GM23338 (cell line): Measurements from ENCODE around the gene SMARCA2. TPM values are rescaled to one million over a fixed set of nuclear protein-coding genes. Genes with fewer than 3 reads are reported as not detected.

ENCODE experiments used
- ATAC-seq: fragments of 200-7000 bp; cut with Tn5 transposase; 3 replicates; pipeline ENCODE4 v1.9.1; 2020
- DNase-seq: peaks from one replicate; pipeline ENCODE4 v3.0.0-alpha.2; 2015; ENCODE audit warnings: low spot score
- H2AFZ ChIP-seq: fragments of 200-600 bp; sonication (generic); 2 replicates; pipeline ENCODE4 v1.8.0; 2016; ENCODE audit warnings: antibody characterized with exemption, mild to moderate bottlenecking, moderate library complexity
- H3F3A ChIP-seq: fragments of 200-600 bp; sonication (generic); replicated peaks from 2 replicates; pipeline ENCODE4 v1.8.0; 2017; ENCODE audit warnings: antibody characterized with exemption, mixed run types, low read depth
- H3K27ac ChIP-seq: fragments of 200-600 bp; sonication (generic); 2 replicates; pipeline ENCODE4 v1.6.1; 2016; ENCODE audit warnings: low read depth
- H3K27me3 ChIP-seq: fragments of 200-600 bp; sonication (generic); 2 replicates; pipeline ENCODE4 v1.8.0; 2016; ENCODE audit warnings: mild to moderate bottlenecking, mixed run types, moderate library complexity; ENCODE audit not compliant: insufficient read depth
- H3K36me3 ChIP-seq: fragments of 200-600 bp; sonication (generic); 2 replicates; pipeline ENCODE4 v1.8.0; 2016; ENCODE audit warnings: mild to moderate bottlenecking; ENCODE audit not compliant: insufficient read depth
- H3K4me1 ChIP-seq: fragments of 200-600 bp; sonication (generic); 2 replicates; pipeline ENCODE4 v1.8.0; 2016; ENCODE audit warnings: mild to moderate bottlenecking, moderate library complexity; ENCODE audit not compliant: insufficient read depth
- H3K4me2 ChIP-seq: fragments of 200-600 bp; sonication (generic); 2 replicates; pipeline ENCODE4 v1.7.1; 2017; ENCODE audit warnings: mixed run types
- H3K4me3 ChIP-seq: fragments of 200-600 bp; sonication (generic); 2 replicates; pipeline ENCODE4 v1.6.1; 2016; ENCODE audit warnings: mixed run types
- H3K79me2 ChIP-seq: fragments of 200-600 bp; sonication (generic); replicated peaks from 2 replicates; pipeline ENCODE4 v1.8.0; 2017; ENCODE audit warnings: mild to moderate bottlenecking; ENCODE audit not compliant: insufficient read depth
- H3K9me2 ChIP-seq: fragments of 200-600 bp; sonication (generic); 2 replicates; pipeline ENCODE4 v1.8.0; 2017; ENCODE audit not compliant: insufficient read depth
- H4K20me1 ChIP-seq: fragments of 200-600 bp; sonication (generic); replicated peaks from 2 replicates; pipeline ENCODE4 v1.8.0; 2017; ENCODE audit warnings: mild to moderate bottlenecking; ENCODE audit not compliant: insufficient read depth
- H3K27ac Mint-ChIP-seq: 2 replicates; pipeline ENCODE4 v1.8.0; 2020; ENCODE audit warnings: inconsistent platforms, mild to moderate bottlenecking, moderate library complexity, mixed read lengths
- H3K27me3 Mint-ChIP-seq: 3 replicates; pipeline ENCODE4 v1.8.0; 2022; ENCODE audit warnings: low read depth, mild to moderate bottlenecking, moderate library complexity, mixed read lengths, inconsistent platforms; ENCODE audit not compliant: insufficient read depth, poor library complexity
- H3K36me3 Mint-ChIP-seq: 3 replicates; pipeline ENCODE4 v1.8.0; 2021; ENCODE audit warnings: low read depth, mild to moderate bottlenecking, inconsistent platforms, moderate library complexity, mixed read lengths
- H3K4me1 Mint-ChIP-seq: 3 replicates; pipeline ENCODE4 v1.8.0; 2020; ENCODE audit warnings: mild to moderate bottlenecking, inconsistent platforms, mixed read lengths
- H3K4me3 Mint-ChIP-seq: 3 replicates; pipeline ENCODE4 v1.8.0; 2021; ENCODE audit warnings: moderate library complexity, mild to moderate bottlenecking, inconsistent platforms, mixed read lengths
- H3K9me3 Mint-ChIP-seq: 3 replicates; pipeline ENCODE4 v1.8.0; 2020; ENCODE audit warnings: moderate library complexity, mild to moderate bottlenecking, inconsistent platforms, mixed read lengths
- CREB1 ChIP-seq: fragments of 250-450 bp; sonication (Bioruptor Pico); IDR thresholded peaks from 2 replicates; pipeline ENCODE4 v1.5.0; 2020; ENCODE audit warnings: low read depth, mild to moderate bottlenecking, moderate library complexity
- CTCF ChIP-seq, 2 experiments: fragments of 200-600 bp in 1 of 2; sonication (generic) in 1 of 2; conservative IDR thresholded peaks; 2 replicates each; pipeline versions ENCODE4 v1.5.1 to v1.6.1; 2016 to 2017; ENCODE audit warnings: antibody characterized with exemption in 2 of 2, low read depth in 2 of 2, mild to moderate bottlenecking in 2 of 2, moderate library complexity in 1 of 2
- ETS1 ChIP-seq: IDR thresholded peaks from 2 replicates; pipeline ENCODE4 v1.6.1; 2016; ENCODE audit warnings: antibody characterized with exemption
- EZH2 ChIP-seq: fragments of 200-600 bp; sonication (generic); IDR thresholded peaks from one replicate; pipeline ENCODE4 v1.8.0; 2017; ENCODE audit warnings: antibody characterized with exemption, mild to moderate bottlenecking, low read depth; ENCODE audit not compliant: unreplicated experiment
- EZH2phosphoT487 ChIP-seq: fragments of 200-600 bp; sonication (generic); IDR thresholded peaks from one replicate; pipeline ENCODE4 v1.8.1; 2018; ENCODE audit warnings: antibody characterized with exemption; ENCODE audit not compliant: unreplicated experiment
- JUNB ChIP-seq: IDR thresholded peaks from one replicate; pipeline ENCODE4 v1.6.1; 2016; ENCODE audit warnings: antibody characterized with exemption; ENCODE audit not compliant: unreplicated experiment
- NANOG ChIP-seq: IDR thresholded peaks from 2 replicates; pipeline ENCODE4 v1.6.1; 2016; ENCODE audit warnings: antibody characterized with exemption, borderline replicate concordance
- POLR2AphosphoS5 ChIP-seq: IDR thresholded peaks from 2 replicates; pipeline ENCODE4 v1.6.1; 2016; ENCODE audit warnings: antibody characterized with exemption, low read depth
- REST ChIP-seq: IDR thresholded peaks from one replicate; pipeline ENCODE4 v1.6.1; 2018; ENCODE audit warnings: antibody characterized with exemption; ENCODE audit not compliant: unreplicated experiment
- STAT1 ChIP-seq: IDR thresholded peaks from one replicate; pipeline ENCODE4 v1.6.1; 2016; ENCODE audit warnings: antibody characterized with exemption; ENCODE audit not compliant: unreplicated experiment
- ZNF114 ChIP-seq: fragments of 250-450 bp; sonication (Bioruptor Pico); IDR thresholded peaks from 2 replicates; pipeline ENCODE4 v1.5.0; 2020; ENCODE audit warnings: mild to moderate bottlenecking, moderate library complexity
- ZNF331 ChIP-seq: fragments of 250-450 bp; sonication (Bioruptor Pico); IDR thresholded peaks from 2 replicates; pipeline ENCODE4 v1.5.0; 2020; ENCODE audit warnings: low read depth, mild to moderate bottlenecking, moderate library complexity
- ZNF462 ChIP-seq: fragments of 250-450 bp; sonication (Bioruptor Pico); IDR thresholded peaks from 2 replicates; pipeline ENCODE4 v1.5.0; 2020; ENCODE audit warnings: mild to moderate bottlenecking, moderate library complexity
- polyA plus RNA-seq: library from polyadenylated mRNA; unstranded; fragments of >200 nt; fragmentation: Nextera tagmentation; extraction: Ambion mirVana; gene quantifications from 2 replicates; pipeline ENCODE4 v1.2.1, GENCODE V29; 2016
- total RNA-seq: library from RNA; depleted of rRNA; stranded (reverse); fragments of >200 nt; shearing (Covaris generic); gene quantifications from 2 replicates; pipeline ENCODE4 v1.2.3, GENCODE V29; 2014

The SMARCA2 gene
- total and polyA plus RNA-seq, 2 experiments from 2014 or later, result 21.7 to 21.9 TPM

- no peaks in the 10 kb centered on the region for H3K36me3 Mint-ChIP-seq
- H3F3A ChIP-seq, result no peaks in the 10 kb centered on the region
- no peak for ATAC-seq
- no peak overlapping the region for H3K4me3 Mint-ChIP-seq
- TF ChIP-seq ZNF114 (no peak), NANOG (no peak), EZH2 (no peak), ZNF331 (CRISPR knock-in tag) (no peak), ZNF462 (no peak), STAT1 (no peak), EZH2phosphoT487 (no peak), JUNB (no peak), POLR2AphosphoS5 (no peak), ETS1 (no peak), CTCF (conservative IDR thresholded peaks at IDR 0.05; ENCODE audit: low read depth in 2 of 2) (no peak), REST (no peak), CREB1 (CRISPR knock-in tag) (no peak)
- no peaks in the 10 kb centered on the region for H3K79me2 ChIP-seq
- H2AFZ ChIP-seq, result no peak overlapping the region
- no peaks in the 10 kb centered on the region for H3K27me3 ChIP-seq
- no peaks in the 10 kb centered on the region for H4K20me1 ChIP-seq
- no peaks in the 10 kb centered on the region for H3K9me2 ChIP-seq
- no peak overlapping the region for H3K27ac Mint-ChIP-seq
- H3K36me3 ChIP-seq, result no peaks in the 10 kb centered on the region
- no peak overlapping the region for H3K4me2 ChIP-seq
- peaks cover 50% of the 10 kb centered on the region for H3K4me1 Mint-ChIP-seq
- H3K9me3 Mint-ChIP-seq, result no peaks in the 10 kb centered on the region
- H3K27ac ChIP-seq, result no peak overlapping the region
- no peak overlapping the region for H3K4me3 ChIP-seq
- peaks cover 47% of the 10 kb centered on the region for H3K4me1 ChIP-seq
- H3K27me3 Mint-ChIP-seq, result peaks cover 1% of the 10 kb centered on the region
- no peak for DNase-seq
Observed at GRCh38 chr9:2000314-2000713, 14.8 kb upstream of the SMARCA2 start.
